Fibroblast of lung (primary cell): ENCODE results near the gene GGT6. TPM values are rescaled to one million over a fixed set of nuclear protein-coding genes. Genes with fewer than 3 reads are reported as not detected.

Experiments
- DNase-seq, 2 donors: peaks; one replicate each; pipeline versions ENCODE4 v3.0.0 to v3.0.0-alpha.2; 2010; ENCODE audit warnings: low read depth in 2 of 2
- H2AFZ ChIP-seq: 2 replicates; pipeline ENCODE4 v1.5.1; 2012; ENCODE audit warnings: low read length, control low read depth, inconsistent platforms
- H3K27ac ChIP-seq: 2 replicates; pipeline ENCODE4 v1.5.1; 2011; ENCODE audit warnings: low read length, control low read depth; ENCODE audit not compliant: insufficient read depth
- H3K27me3 ChIP-seq: 2 replicates; pipeline ENCODE4 v1.5.1; 2011; ENCODE audit warnings: mild to moderate bottlenecking, low read length; ENCODE audit not compliant: control insufficient read depth, insufficient read depth
- H3K36me3 ChIP-seq: 2 replicates; pipeline ENCODE4 v1.5.1; 2011; ENCODE audit warnings: low read length; ENCODE audit not compliant: control insufficient read depth, insufficient read depth
- H3K4me1 ChIP-seq: 2 replicates; pipeline ENCODE4 v1.5.1; 2011; ENCODE audit warnings: low read length; ENCODE audit not compliant: control insufficient read depth, insufficient read depth; ENCODE audit errors: extremely low read depth
- H3K4me2 ChIP-seq: 2 replicates; pipeline ENCODE4 v1.5.1; 2011; ENCODE audit warnings: low read length, control low read depth; ENCODE audit not compliant: insufficient read depth; ENCODE audit errors: extremely low read depth
- H3K4me3 ChIP-seq, 4 experiments: fragments of 200-600 bp in 1 of 4; sonication (generic) in 1 of 4; replicated peaks in 1 of 4; 2 replicates each; pipeline ENCODE4 v1.5.1; 2011 to 2016; ENCODE audit warnings: low read length in 4 of 4, low read depth in 3 of 4, mild to moderate bottlenecking in 3 of 4, control low read depth in 2 of 4, inconsistent platforms in 1 of 4, mixed read lengths in 1 of 4; ENCODE audit not compliant: insufficient read depth in 1 of 4; ENCODE audit errors: control extremely low read depth in 1 of 4
- H3K79me2 ChIP-seq: 2 replicates; pipeline ENCODE4 v1.5.1; 2012; ENCODE audit warnings: mild to moderate bottlenecking, low read length, inconsistent platforms; ENCODE audit not compliant: control insufficient read depth, insufficient read depth
- H3K9ac ChIP-seq: 2 replicates; pipeline ENCODE4 v1.5.1; 2011; ENCODE audit warnings: mild to moderate bottlenecking, low read length, control low read depth; ENCODE audit not compliant: insufficient read depth
- H3K9me3 ChIP-seq: 2 replicates; pipeline ENCODE4 v1.5.1; 2012; ENCODE audit warnings: low read depth, low read length; ENCODE audit not compliant: control insufficient read depth, insufficient read depth
- H4K20me1 ChIP-seq: 2 replicates; pipeline ENCODE4 v1.5.1; 2011; ENCODE audit warnings: low read length; ENCODE audit not compliant: control insufficient read depth, insufficient read depth; ENCODE audit errors: extremely low read depth
- CTCF ChIP-seq, 2 donors: IDR thresholded peaks in 1 of 2; conservative IDR thresholded peaks in 1 of 2; 1 replicate in 1 of 2; 2 replicates in 1 of 2; pipeline ENCODE4 v1.5.1; 2011 to 2012; ENCODE audit warnings: low read length in 2 of 2, control low read depth in 1 of 2, inconsistent platforms in 1 of 2, low read depth in 1 of 2, mild to moderate bottlenecking in 1 of 2
- EZH2 ChIP-seq: IDR thresholded peaks from 2 replicates; pipeline ENCODE4 v1.5.1; 2012; ENCODE audit warnings: low read length, control low read depth, mild to moderate bottlenecking; ENCODE audit errors: missing control alignments
- polyA plus RNA-seq, 2 donors: library from polyadenylated mRNA; depleted of rRNA in 1 of 2; stranded (reverse) in 1 of 2; unstranded in 1 of 2; fragments of >200 nt; gene quantifications; 2 replicates each; pipeline ENCODE4 v1.2.1, GENCODE V29; 2011 to 2012; ENCODE audit warnings: missing spikeins in 1 of 2
- total RNA-seq: library from RNA; depleted of rRNA; stranded (reverse); fragments of >200 nt; gene quantifications from 2 replicates; pipeline ENCODE4 v1.2.1, GENCODE V29; 2014

Gene GGT6
- total and polyA plus RNA-seq, 2 donors (not counting 1 experiment from before 2014, with no cell fraction given): not detected

GRCh38 chr17:4574448-4575045 lies 14.2 kb upstream of the GGT6 start:
- no peak overlapping the region for H3K4me3 ChIP-seq
- no peaks in the 10 kb centered on the region for H3K9me3 ChIP-seq
- no peak overlapping the region for H3K4me2 ChIP-seq
- no peaks in the 10 kb centered on the region for H3K79me2 ChIP-seq
- TF ChIP-seq CTCF (conservative IDR thresholded peaks at IDR 0.05 in 1 of 2, IDR thresholded peaks at IDR 0.05 in 1 of 2; ENCODE audit: low read depth in 1 of 2, low read length in 2 of 2) (no peak), EZH2 (no peak)
- no peaks in the 10 kb centered on the region for H3K27me3 ChIP-seq
- H2AFZ ChIP-seq: no peak overlapping the region
- no peak overlapping the region for H3K9ac ChIP-seq
- H3K27ac ChIP-seq: no peak overlapping the region
- H3K36me3 ChIP-seq: no peaks in the 10 kb centered on the region
- H3K4me1 ChIP-seq: no peaks in the 10 kb centered on the region
- no peak for DNase-seq
- no peaks in the 10 kb centered on the region for H4K20me1 ChIP-seq

- Histone ChIP-seq H3K4me2 (no peak overlapping the region), H3K4me1 (no peaks in the 10 kb centered on the region), H3K27me3 (no peaks in the 10 kb centered on the region), H2AFZ (no peak overlapping the region), H4K20me1 (no peaks in the 10 kb centered on the region), H3K9ac (no peak overlapping the region), H3K79me2 (no peaks in the 10 kb centered on the region), H3K9me3 (no peaks in the 10 kb centered on the region), H3K36me3 (no peaks in the 10 kb centered on the region), H3K4me3 (no peak overlapping the region), H3K27ac (no peak overlapping the region)
- no peak for DNase-seq
- no peak for TF ChIP-seq CTCF (conservative IDR thresholded peaks at IDR 0.05 in 1 of 2, IDR thresholded peaks at IDR 0.05 in 1 of 2; ENCODE audit: low read depth in 1 of 2, low read length in 2 of 2)
- TF ChIP-seq EZH2: no peak
Measured at GRCh38 chr17:4573669-4574068, 13.3 kb upstream of the GGT6 start.

- H3K4me2 ChIP-seq: no peak overlapping the region
- no peaks in the 10 kb centered on the region for H3K79me2 ChIP-seq
- no peaks in the 10 kb centered on the region for H3K27me3 ChIP-seq
- no peak overlapping the region for H3K4me3 ChIP-seq
- H3K36me3 ChIP-seq: no peaks in the 10 kb centered on the region
- no peak for TF ChIP-seq CTCF (conservative IDR thresholded peaks at IDR 0.05 in 1 of 2, IDR thresholded peaks at IDR 0.05 in 1 of 2; ENCODE audit: low read depth in 1 of 2, low read length in 2 of 2)
- no peak for TF ChIP-seq EZH2
- no peak overlapping the region for H3K27ac ChIP-seq
- H3K9me3 ChIP-seq: no peaks in the 10 kb centered on the region
- no peak overlapping the region for H3K9ac ChIP-seq
- DNase-seq: no peak
- H2AFZ ChIP-seq: no peak overlapping the region
- H3K4me1 ChIP-seq: no peaks in the 10 kb centered on the region
- no peaks in the 10 kb centered on the region for H4K20me1 ChIP-seq
Measured at GRCh38 chr17:4573115-4573514, 12.7 kb upstream of the GGT6 start.
